GM18870 (cell line): ENCODE measurements around the gene GPM6B.

Experiments used
- ATAC-seq: cut with Tn5 transposase; IDR thresholded peaks from one replicate; pipeline ENCODE4 v1.9.1; 2021; ENCODE audit warnings: moderate library complexity; ENCODE audit not compliant: unreplicated experiment

GPM6B gene

DNA sequence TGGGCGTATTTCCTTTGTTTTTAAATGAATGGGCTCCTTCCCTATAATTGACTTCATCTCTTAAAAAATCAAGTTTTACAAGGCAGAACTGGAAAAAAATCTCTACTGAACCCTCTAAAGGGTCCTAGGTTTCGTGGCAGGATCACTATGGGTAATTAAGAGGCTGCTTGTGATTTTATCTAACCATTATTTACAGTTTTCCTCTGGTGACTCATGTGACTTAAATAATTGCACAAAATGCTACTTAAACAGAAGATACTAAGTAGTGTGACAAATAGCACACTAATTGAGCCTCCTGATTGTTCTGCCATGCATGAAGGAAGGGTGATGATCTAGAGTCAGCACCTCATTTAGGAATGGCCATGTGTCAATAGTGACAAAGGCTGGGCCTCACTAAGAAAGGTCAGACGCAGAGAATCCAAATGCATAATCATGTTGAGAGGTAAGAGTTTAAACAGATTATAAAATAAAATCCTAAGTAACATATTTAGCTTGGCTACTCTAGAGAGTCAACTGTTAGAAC, 46.8 kb downstream of the GPM6B start:
- no peak for ATAC-seq

DNA sequence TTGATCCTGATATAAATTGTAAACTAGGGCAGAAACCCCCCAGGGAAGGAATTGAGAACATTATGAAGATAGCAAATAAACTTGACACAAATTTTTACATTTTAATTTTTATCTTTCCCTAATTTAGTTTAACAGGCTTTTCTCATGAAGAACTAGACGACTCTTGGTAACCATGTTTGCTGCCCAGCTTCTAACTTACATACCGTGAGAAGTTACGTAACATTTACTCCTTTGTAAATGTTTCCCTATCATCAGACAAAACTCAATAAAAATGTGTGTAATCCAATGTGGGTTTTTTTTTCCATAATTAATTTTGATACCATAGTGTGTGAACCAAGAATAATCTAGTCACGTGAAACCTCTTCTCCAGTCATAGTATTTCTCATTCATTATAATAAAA, 48.0 kb downstream of the GPM6B start:
- no peak for ATAC-seq

DNA sequence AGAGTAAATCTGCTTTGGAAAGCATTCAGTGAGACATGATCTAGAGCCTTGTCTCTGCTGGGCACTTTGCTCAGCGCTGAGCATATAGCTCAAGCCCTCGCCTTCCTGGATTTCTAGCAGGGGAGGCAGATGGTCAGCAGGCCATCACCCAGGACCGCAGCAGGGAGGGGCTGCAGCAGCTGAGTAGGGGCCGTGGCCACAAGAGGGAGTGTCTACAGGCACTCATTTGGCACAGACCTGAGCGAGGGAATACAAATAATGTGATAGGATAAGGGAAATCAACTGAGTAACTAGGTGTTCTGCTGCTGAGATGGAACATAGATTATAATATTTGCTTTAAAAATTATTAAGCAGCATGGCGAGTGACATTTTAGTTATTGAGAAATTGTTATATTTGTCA, 52.1 kb downstream of the GPM6B start:
- ATAC-seq, result no peak

GRCh38 chrX:13764281-13764680, 52.6 kb downstream of the GPM6B start:
- no peak for ATAC-seq

DNA sequence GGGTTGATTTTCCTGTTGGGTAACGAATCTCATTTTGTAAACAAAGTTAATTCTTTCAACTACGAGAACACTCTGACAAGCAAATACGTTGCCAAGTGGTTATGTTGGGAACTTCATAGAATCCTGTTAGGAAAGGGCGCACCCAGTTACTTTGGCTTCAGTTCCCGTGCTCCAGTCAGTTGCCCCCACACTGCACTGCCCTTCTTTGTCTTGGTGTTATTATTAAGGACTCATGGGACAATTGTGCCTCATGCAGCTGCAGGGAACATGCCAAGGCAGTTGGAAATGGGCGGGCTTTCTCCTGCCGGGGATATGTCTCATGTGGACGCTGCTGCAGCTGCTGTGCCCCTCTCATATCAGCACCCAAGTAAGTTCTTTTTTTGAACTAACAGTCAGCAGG, 53.4 kb downstream of the GPM6B start:
- ATAC-seq, result no peak

GRCh38 chrX:13761606-13762414, 55.1 kb downstream of the GPM6B start:
- ATAC-seq, result peak; percentile 57

DNA sequence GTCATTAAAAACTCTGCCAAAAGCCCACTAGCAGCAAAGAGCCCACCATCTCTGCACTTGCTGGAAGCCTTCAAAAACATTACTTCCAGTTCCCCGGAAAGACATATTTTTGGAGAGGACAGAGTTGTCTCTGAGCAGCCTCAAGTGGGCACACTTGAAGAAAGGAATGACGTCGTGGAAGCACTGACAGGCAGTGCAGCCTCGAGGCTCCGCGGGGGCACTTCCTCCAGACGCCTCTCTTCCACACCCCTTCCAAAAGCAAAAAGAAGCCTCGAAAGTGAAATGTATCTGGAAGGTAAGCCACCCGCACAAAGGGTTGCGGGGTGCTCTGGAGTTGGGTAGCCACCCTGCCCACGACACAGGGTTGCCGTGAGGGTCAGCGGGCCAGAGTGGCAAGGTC, 56.5 kb downstream of the GPM6B start:
- no peak for ATAC-seq

DNA sequence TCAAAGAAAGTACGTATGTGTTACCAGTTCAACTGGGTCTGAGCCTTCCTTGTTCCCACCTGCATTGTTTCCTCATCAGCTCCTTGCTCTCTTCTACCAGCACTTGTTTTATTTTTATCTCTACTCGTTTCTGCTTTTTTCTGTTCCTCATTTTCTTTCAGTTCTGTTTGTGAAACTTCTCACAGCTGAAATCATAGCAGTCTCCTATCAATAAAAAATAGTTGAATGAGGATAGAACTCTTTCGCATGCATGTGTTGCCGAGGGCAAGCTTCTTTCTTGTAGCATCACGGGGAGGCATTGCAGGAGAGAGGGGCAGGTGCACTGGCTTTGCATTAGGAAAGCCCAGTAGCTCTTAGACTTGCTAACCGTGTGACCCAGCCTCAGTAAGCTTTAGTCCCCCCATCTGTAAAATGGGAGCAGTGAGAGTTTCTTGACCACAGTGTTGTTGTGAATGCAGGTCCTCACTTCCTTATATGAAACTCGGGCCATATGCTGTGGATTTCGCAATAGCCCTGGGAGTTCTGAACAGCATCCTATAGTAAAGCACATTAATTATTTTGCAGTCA, 57.7 kb downstream of the GPM6B start:
- peak; percentile 72 for ATAC-seq

GRCh38 chrX:13756381-13756780, 60.5 kb downstream of the GPM6B start:
- no peak for ATAC-seq

DNA sequence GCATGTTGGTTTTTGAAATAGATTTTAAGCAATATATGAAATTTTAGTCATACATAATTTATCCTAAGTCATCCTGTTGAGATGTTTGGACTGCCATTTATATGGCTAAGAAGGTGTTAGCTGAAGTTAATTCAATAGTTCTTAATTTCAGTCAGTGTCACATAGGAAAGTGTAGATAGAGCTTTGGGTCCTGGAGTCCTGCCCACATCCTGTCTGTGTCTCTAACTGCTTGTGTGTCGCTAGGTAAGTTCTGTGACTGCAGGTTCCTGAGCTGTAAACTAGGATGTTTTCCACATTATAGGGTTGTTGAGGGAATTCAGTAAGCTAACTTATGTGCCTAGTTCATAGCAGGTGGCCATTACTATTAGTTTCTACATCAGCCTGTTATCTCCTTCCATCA, 61.6 kb downstream of the GPM6B start:
- no peak for ATAC-seq

- ATAC-seq, result no peak
Measured at GRCh38 chrX:13754765-13755164, 62.1 kb downstream of the GPM6B start.

DNA sequence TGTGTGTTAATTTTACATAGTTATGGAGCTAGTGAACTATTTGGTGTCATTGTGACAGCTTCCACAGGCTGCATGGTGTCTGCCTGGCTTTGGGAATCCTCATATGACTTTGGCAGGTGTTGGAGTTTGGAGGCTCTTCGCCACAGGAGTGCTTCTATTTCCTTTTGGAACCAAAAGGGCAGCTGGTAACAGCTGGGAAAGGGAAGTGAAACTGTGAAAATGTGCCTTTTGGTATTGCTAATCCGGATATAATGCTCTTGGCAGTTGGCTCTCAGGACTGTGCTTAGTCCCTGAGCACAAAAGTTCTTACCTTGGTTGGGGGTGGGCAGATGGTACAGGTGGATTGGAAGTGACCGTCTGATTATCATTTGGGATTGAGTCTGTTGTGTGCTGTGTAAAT, 64.2 kb downstream of the GPM6B start:
- peak; percentile 61 for ATAC-seq

- no peak for ATAC-seq
Measured at GRCh38 chrX:13752141-13752540, 64.8 kb downstream of the GPM6B start.

GRCh38 chrX:13750812-13751211, 66.1 kb downstream of the GPM6B start:
- peak; percentile 52 for ATAC-seq

- peak; percentile 30 for ATAC-seq
Measured at GRCh38 chrX:13750204-13750603, 66.7 kb downstream of the GPM6B start.

- ATAC-seq, result no peak
Measured at GRCh38 chrX:13748486-13748885, 68.4 kb downstream of the GPM6B start.

- no peak for ATAC-seq
Measured at GRCh38 chrX:13747836-13748235, 69.1 kb downstream of the GPM6B start.

DNA sequence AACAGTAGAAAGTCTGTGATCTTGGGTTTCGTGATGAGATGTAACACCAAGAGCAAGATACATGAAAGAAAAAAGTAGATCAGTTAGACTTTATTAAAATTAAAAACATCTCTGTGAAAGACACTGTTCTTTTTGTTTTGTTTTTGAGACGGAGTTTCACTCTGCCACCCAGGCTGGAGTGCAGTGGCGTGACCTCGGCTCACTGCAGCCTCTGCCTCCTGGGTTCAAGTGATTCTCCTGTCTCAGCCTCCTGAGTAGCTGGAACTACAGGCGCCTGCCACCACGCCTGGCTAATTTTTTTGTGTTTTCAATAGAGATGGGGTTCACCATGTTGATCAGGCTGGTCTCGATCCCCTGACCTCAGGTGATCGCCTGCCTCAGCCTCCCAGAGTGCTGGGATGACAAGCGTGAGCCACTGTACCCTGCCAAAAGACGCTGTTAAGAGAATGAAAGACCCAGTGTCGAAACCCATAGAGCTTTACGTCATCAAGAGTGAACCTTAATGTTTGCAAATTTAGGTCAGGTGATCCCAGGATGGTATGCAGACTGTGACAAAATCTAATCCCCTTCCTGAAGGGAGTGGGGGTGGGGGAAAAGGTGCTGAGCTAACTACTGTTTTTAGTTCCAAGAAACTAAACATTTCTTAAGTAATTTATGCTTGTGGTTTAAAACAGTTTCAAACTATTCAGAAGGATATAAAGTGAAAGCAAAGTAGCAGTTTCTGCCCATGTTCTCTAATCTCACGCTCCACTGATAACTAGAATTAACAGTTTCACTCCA, 74.3 kb downstream of the GPM6B start:
- peak; percentile 89 for ATAC-seq

DNA sequence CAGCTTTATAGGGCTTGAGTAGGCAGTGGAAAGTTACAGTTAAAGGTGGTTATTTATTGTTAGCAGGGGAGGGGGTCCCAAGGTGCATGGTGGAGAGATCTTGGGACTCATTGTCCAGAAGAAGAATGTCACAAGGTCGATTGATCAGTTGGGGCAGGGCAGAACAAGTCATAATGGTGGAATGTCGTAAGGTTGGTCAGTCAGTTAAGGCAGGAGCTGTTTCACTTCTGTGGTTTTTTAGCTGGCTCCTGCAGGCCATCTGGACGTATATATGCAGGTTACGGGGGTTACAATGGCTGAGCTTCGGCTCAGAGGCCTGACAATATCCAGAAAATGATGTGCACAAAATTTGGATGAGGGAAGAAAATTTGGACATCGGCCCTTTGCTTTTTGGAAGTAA, 75.2 kb downstream of the GPM6B start:
- ATAC-seq, result no peak

- peak; percentile 87 for ATAC-seq
Measured at GRCh38 chrX:13734278-13735172, 82.4 kb downstream of the GPM6B start, which contains the start of the genes OFD1 and TRAPPC2. Gene OFD1 (plus strand): TSS chrX:13734748. CDS start chrX:13735072, 324 bp downstream. Gene TRAPPC2 (minus strand): TSS chrX:13734620. CDS start chrX:13719963, 14,657 bp downstream.
